Lung (tissue), 12 donors: Measurements from ENCODE around the gene MPPED1. TPM values are rescaled to one million over a fixed set of nuclear protein-coding genes. Genes with fewer than 3 reads are reported as not detected.

Source experiments
- ATAC-seq: fragments of 200-7000 bp; cut with Tn5 transposase; one replicate; pipeline ENCODE4 v1.9.1; 2020; ENCODE audit warnings: moderate number of reproducible peaks; ENCODE audit not compliant: insufficient read depth, low FRiP score
- DNase-seq, 3 donors: peaks; one replicate each; pipeline ENCODE4 v3.0.0-alpha.2; 2013 to 2017
- H3K27ac ChIP-seq, 2 donors: one replicate each; pipeline ENCODE4 v1.5.1; 2013; ENCODE audit warnings: mild to moderate bottlenecking in 2 of 2, moderate library complexity in 2 of 2, control low read depth in 1 of 2, inconsistent platforms in 1 of 2, low read depth in 1 of 2, low read length in 1 of 2
- H3K27me3 ChIP-seq, 3 donors: one replicate each; pipeline ENCODE4 v1.5.1; 2013; ENCODE audit warnings: low read length in 2 of 3; ENCODE audit not compliant: control insufficient read depth in 3 of 3, insufficient read depth in 3 of 3
- H3K36me3 ChIP-seq, 4 donors: one replicate each; pipeline ENCODE4 v1.5.1; 2013; ENCODE audit warnings: low read length in 4 of 4, mild to moderate bottlenecking in 1 of 4, moderate library complexity in 1 of 4; ENCODE audit not compliant: control insufficient read depth in 4 of 4, insufficient read depth in 4 of 4
- H3K4me1 ChIP-seq, 5 donors: one replicate each; pipeline ENCODE4 v1.5.1; 2013; ENCODE audit warnings: low read length in 5 of 5, mild to moderate bottlenecking in 2 of 5, moderate library complexity in 1 of 5; ENCODE audit not compliant: control insufficient read depth in 5 of 5, insufficient read depth in 5 of 5
- H3K4me3 ChIP-seq: one replicate; pipeline ENCODE4 v1.5.1; 2013; ENCODE audit warnings: mild to moderate bottlenecking, control low read depth, moderate library complexity
- H3K9ac ChIP-seq, 2 donors: one replicate each; pipeline ENCODE4 v1.5.1; 2013; ENCODE audit warnings: low read length in 2 of 2, control low read depth in 1 of 2; ENCODE audit not compliant: insufficient read depth in 1 of 2
- H3K9me3 ChIP-seq, 4 donors: one replicate each; pipeline ENCODE4 v1.5.1; 2013; ENCODE audit warnings: low read length in 3 of 4, mild to moderate bottlenecking in 1 of 4, moderate library complexity in 1 of 4; ENCODE audit not compliant: control insufficient read depth in 4 of 4, insufficient read depth in 3 of 4
- WGBS, 2 donors: extraction: QIAGEN DNeasy Blood & Tissue Kit; methylation state at CpG; one replicate each; pipeline ENCODE4 v1.1.7; 2013; 5-methylcytosine and 5-hydroxymethylcytosine counted together
- polyA plus RNA-seq, 2 donors: library from polyadenylated mRNA; stranded (reverse); fragments of 200-250 nt; gene quantifications; one replicate each; pipeline ENCODE4 v1.2.1, GENCODE V29; 2013
- total RNA-seq, 2 donors: library from RNA; depleted of rRNA in 1 of 2; stranded (reverse); fragments of >200 nt in 1 of 2; gene quantifications; one replicate each; pipeline ENCODE4 v1.2.1, GENCODE V29; 2014 to 2021
- TF ChIP-seq, protein P1 (sequence below): IDR thresholded peaks from 2 replicates; pipeline ENCODE4 v1.5.1; 2012; ENCODE audit warnings: mild to moderate bottlenecking; ENCODE audit errors: control extremely low read depth, extremely low read depth
- donor health status: control.
- donor health status: control.
- donor health status: Bipolar disorder and iron deficiency.
- donor health status: healthy.
- donor health status: DM: yes; HTN: yes; CAD: no.

MPPED1 gene
- total and polyA plus RNA-seq, 4 donors: 0.05 to 0.65 TPM; not detected in 2

DNA sequence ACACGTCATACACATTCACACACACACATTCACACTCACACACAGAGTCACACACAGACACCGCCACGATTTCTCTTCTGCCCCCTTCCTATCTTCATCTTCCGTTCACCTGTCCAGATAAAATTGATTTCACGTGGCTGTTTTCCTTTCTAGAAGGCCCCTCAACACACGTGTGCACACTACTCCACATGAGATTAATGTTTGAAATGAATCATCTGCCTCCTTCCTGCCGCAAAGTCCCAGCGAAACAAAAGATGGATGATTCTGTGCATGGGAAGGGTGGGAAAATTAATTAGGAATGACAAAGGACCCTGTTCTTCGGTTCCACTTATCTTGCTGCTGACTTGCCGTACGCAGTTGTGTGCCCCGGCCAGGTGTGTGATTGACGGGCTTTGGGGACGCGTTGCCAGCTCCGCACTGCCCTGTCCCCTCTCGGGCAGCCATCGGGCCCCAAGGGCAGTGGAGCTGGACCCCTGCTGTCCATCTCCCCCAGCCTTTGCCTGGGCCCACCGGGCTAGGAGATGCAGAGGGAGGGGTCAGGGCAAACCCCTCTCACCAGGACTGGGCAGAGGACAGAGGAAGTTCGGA, 73.8 kb downstream of the MPPED1 start:
- Histone ChIP-seq H3K4me3 (no peak overlapping the region), H3K27me3 (peaks cover 0 to 16% (median 0%) of the 10 kb centered on the region in 3 donors), H3K36me3 (no peaks in the 10 kb centered on the region), H3K4me1 (no peaks in the 10 kb centered on the region), H3K9ac (no peak overlapping the region), H3K27ac (no peak overlapping the region), H3K9me3 (no peaks in the 10 kb centered on the region)
- WGBS, 2 donors: 66 to 76% methylated on average over 20 of the region's 20 CpGs
- ATAC-seq (no peak), DNase-seq (no peak)
- TF ChIP-seq, protein P1, sequence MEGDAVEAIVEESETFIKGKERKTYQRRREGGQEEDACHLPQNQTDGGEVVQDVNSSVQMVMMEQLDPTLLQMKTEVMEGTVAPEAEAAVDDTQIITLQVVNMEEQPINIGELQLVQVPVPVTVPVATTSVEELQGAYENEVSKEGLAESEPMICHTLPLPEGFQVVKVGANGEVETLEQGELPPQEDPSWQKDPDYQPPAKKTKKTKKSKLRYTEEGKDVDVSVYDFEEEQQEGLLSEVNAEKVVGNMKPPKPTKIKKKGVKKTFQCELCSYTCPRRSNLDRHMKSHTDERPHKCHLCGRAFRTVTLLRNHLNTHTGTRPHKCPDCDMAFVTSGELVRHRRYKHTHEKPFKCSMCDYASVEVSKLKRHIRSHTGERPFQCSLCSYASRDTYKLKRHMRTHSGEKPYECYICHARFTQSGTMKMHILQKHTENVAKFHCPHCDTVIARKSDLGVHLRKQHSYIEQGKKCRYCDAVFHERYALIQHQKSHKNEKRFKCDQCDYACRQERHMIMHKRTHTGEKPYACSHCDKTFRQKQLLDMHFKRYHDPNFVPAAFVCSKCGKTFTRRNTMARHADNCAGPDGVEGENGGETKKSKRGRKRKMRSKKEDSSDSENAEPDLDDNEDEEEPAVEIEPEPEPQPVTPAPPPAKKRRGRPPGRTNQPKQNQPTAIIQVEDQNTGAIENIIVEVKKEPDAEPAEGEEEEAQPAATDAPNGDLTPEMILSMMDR: no peak

DNA sequence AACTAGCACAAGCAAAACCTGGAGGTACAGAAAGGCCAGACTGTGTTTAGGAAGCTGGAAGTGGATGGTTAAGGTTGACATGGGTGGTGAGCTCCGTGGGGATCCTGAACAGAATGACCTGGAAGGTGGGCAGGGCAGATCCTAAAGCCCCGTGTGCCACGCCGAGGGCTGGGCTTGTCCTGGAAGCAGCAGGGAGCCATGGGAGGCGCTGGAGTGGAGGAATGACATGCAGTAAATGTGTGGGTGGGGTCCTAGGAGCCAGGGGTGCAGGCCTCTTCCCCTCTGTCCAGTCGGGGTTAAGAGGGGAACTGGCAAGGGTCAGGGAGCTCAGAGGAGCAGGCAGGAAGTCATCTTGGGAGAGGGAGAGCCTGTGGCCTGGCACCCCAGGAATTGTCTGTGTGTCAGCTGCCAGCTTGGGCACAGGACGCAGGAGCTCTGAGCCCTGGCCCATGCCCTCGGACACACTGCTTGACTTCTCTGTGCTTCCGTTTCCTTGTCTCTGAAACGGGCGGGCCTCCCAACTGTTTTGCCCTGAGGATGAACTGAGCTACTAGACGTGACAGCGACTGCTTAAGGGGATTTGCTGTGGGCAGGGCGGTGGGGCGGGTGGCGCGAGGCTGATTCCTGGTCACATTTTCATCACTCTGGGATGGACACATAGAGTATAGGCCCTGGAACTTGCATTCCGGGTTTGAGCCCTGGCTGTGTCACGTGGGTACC, 75.7 kb downstream of the MPPED1 start:
- H3K4me1 ChIP-seq: no peaks in the 10 kb centered on the region
- H3K4me3 ChIP-seq: no peak overlapping the region
- no peak overlapping the region for H3K9ac ChIP-seq
- H3K9me3 ChIP-seq: no peaks in the 10 kb centered on the region
- no peak for DNase-seq
- H3K36me3 ChIP-seq: no peaks in the 10 kb centered on the region
- peaks cover 0 to 16% (median 0%) of the 10 kb centered on the region in 3 donors for H3K27me3 ChIP-seq
- H3K27ac ChIP-seq: no peak overlapping the region
- TF ChIP-seq, protein P1: no peak
- 69 to 87% methylated on average over 18 to 19 of the region's 19 CpGs for WGBS, 2 donors
- ATAC-seq: no peak

DNA sequence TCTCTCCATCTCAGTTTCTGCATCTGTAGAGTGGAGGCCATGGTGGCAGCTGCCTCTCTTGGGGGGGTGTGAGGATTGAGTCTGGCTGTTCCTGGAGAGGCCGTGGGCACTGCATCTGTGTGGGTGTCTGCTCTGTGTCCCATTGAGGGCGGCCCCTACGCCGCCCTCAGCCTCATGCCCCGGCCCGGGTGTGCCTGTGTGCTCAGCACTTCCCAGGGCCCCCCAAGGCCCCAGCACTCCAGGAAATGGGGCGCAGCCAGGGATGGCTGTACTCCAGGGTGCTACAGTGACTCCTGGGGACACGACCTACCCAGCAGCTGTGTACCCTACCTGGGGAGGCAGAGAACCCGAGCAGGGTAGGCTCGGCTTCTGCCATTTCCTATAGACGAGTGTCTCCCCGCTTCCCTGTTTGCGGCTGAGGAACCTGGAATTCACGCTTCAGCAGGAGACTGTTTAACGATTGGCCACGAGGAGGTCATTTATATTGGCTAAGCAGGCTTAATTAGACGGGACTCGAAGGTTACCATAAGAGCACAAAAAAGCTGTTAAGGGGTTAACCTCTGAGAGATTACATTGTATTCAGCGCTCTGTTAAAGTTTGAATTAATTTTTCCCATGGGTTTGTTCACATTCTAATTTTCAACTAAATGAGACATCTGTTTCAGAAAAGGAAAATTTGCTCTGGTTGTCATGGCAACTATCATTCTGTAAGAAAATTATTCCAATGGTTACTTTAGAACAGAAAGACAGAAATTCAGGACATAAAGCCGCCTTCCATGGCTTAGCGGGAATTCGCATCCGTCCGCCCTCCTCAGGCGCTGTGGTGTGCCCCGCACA, 76.4 kb downstream of the MPPED1 start:
- H3K9ac ChIP-seq: no peak overlapping the region
- H3K4me1 ChIP-seq: no peaks in the 10 kb centered on the region
- no peaks in the 10 kb centered on the region for H3K9me3 ChIP-seq
- H3K27me3 ChIP-seq: peaks cover 0 to 16% (median 0%) of the 10 kb centered on the region in 3 donors
- WGBS, 2 donors: 64 to 74% methylated on average over 26 of the region's 26 CpGs
- TF ChIP-seq, protein P1: no peak
- DNase-seq: peak in 2 of 3 donors; percentile 34 to 38
- no peak overlapping the region for H3K27ac ChIP-seq
- no peak overlapping the region for H3K4me3 ChIP-seq
- ATAC-seq: no peak
- H3K36me3 ChIP-seq: no peaks in the 10 kb centered on the region
